DND-41 (cell line): ENCODE measurements around the gene PEMT.
A peak's percentile ranks its signal among the peaks of the same experiment; 100 is the strongest.

Experiments
- ATAC-seq: fragments of 200-7000 bp; cut with Tn5 transposase; 3 replicates; pipeline ENCODE4 v1.9.1; 2021; ENCODE audit warnings: low read depth; ENCODE audit not compliant: insufficient read depth
- DNase-seq: peaks from one replicate; pipeline ENCODE4 v3.0.0-alpha.2; 2020
- H2AFZ ChIP-seq: 2 replicates; pipeline ENCODE4 v1.6.0; 2012; ENCODE audit warnings: low read depth, low read length
- H3K27ac ChIP-seq: 2 replicates; pipeline ENCODE4 v1.5.1; 2012; ENCODE audit warnings: low read length, inconsistent platforms
- H3K27me3 ChIP-seq: fragments of 200-600 bp; sonication (generic); 2 replicates; pipeline ENCODE4 v1.6.0; 2012; ENCODE audit warnings: low read length, mild to moderate bottlenecking, inconsistent platforms; ENCODE audit not compliant: insufficient read depth, poor library complexity
- H3K36me3 ChIP-seq: 2 replicates; pipeline ENCODE4 v1.5.1; 2012; ENCODE audit warnings: low read length, inconsistent platforms; ENCODE audit not compliant: insufficient read depth
- H3K4me1 ChIP-seq: 2 replicates; pipeline ENCODE4 v1.5.1; 2012; ENCODE audit warnings: mild to moderate bottlenecking, low read length; ENCODE audit not compliant: insufficient read depth
- H3K4me2 ChIP-seq: 2 replicates; pipeline ENCODE4 v1.6.0; 2012; ENCODE audit warnings: mild to moderate bottlenecking, moderate library complexity, low read length, inconsistent platforms; ENCODE audit not compliant: insufficient read depth
- H3K4me3 ChIP-seq, 2 experiments: fragments of 200-600 bp in 1 of 2; shearing (Covaris generic) in 1 of 2; 2 replicates each; pipeline ENCODE4 v1.5.1; 2012 to 2016; ENCODE audit warnings: inconsistent platforms in 2 of 2, low read length in 2 of 2, mild to moderate bottlenecking in 2 of 2, low read depth in 1 of 2, moderate library complexity in 1 of 2
- H3K79me2 ChIP-seq: 2 replicates; pipeline ENCODE4 v1.6.0; 2012; ENCODE audit warnings: low read length, inconsistent platforms; ENCODE audit not compliant: insufficient read depth
- H3K9ac ChIP-seq: 2 replicates; pipeline ENCODE4 v1.6.0; 2012; ENCODE audit warnings: low read depth, mild to moderate bottlenecking, inconsistent platforms, low read length, moderate library complexity
- H3K9me3 ChIP-seq: 2 replicates; pipeline ENCODE4 v1.5.1; 2012; ENCODE audit warnings: low read length, moderate library complexity, mild to moderate bottlenecking, inconsistent platforms; ENCODE audit not compliant: insufficient read depth, severe bottlenecking
- H4K20me1 ChIP-seq: 2 replicates; pipeline ENCODE4 v1.6.0; 2012; ENCODE audit warnings: low read length; ENCODE audit not compliant: insufficient read depth
- EZH2 ChIP-seq: IDR thresholded peaks from 3 replicates; pipeline ENCODE4 v1.6.1; 2012; ENCODE audit warnings: borderline replicate concordance, low read depth, mild to moderate bottlenecking, moderate library complexity, low read length, inconsistent platforms; ENCODE audit not compliant: severe bottlenecking
- TF ChIP-seq, protein P1 (sequence below): IDR thresholded peaks from 2 replicates; pipeline ENCODE4 v1.5.1; 2012; ENCODE audit warnings: borderline replicate concordance, low read length, moderate library complexity, mild to moderate bottlenecking; ENCODE audit not compliant: poor library complexity, severe bottlenecking; ENCODE audit errors: extremely low read depth

PEMT gene

DNA sequence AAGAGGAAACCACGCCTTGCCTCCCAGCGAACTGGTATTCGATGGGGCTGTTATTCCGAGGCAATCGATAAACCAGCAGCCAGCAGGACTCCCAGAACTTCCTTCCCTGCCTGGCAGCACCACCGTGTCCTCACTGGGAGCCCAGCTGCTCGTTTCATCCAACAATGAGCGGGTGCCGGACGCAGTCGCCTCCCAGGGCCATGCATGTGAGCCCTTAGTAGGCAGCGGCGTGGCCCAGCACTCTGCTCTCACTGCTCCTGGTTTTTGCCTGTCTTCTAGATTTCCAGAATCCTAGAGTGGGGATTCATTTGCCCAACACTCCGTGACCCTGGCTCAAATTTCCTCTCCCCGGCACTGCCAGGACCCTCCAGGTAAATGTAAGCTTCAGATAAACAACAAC is 66.2 kb downstream of the PEMT start:
- H3K4me1 ChIP-seq: no peaks in the 10 kb centered on the region
- DNase-seq (no peak), ATAC-seq (no peak)
- no peak overlapping the region for H3K9ac ChIP-seq
- H3K27ac ChIP-seq: no peak overlapping the region
- no peak overlapping the region for H3K4me2 ChIP-seq
- TF ChIP-seq, protein P1, sequence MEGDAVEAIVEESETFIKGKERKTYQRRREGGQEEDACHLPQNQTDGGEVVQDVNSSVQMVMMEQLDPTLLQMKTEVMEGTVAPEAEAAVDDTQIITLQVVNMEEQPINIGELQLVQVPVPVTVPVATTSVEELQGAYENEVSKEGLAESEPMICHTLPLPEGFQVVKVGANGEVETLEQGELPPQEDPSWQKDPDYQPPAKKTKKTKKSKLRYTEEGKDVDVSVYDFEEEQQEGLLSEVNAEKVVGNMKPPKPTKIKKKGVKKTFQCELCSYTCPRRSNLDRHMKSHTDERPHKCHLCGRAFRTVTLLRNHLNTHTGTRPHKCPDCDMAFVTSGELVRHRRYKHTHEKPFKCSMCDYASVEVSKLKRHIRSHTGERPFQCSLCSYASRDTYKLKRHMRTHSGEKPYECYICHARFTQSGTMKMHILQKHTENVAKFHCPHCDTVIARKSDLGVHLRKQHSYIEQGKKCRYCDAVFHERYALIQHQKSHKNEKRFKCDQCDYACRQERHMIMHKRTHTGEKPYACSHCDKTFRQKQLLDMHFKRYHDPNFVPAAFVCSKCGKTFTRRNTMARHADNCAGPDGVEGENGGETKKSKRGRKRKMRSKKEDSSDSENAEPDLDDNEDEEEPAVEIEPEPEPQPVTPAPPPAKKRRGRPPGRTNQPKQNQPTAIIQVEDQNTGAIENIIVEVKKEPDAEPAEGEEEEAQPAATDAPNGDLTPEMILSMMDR: no peak
- no peak for TF ChIP-seq EZH2
- H4K20me1 ChIP-seq: peaks cover 16% of the 10 kb centered on the region; the same call in 1 of the 2 replicates
- H3K36me3 ChIP-seq: peaks cover 11% of the 10 kb centered on the region
- no peaks in the 10 kb centered on the region for H3K9me3 ChIP-seq
- H2AFZ ChIP-seq: no peak overlapping the region
- H3K79me2 ChIP-seq: no peaks in the 10 kb centered on the region; the same call in 1 of the 2 replicates
- no peak overlapping the region for H3K4me3 ChIP-seq
- H3K27me3 ChIP-seq: no peaks in the 10 kb centered on the region

DNA sequence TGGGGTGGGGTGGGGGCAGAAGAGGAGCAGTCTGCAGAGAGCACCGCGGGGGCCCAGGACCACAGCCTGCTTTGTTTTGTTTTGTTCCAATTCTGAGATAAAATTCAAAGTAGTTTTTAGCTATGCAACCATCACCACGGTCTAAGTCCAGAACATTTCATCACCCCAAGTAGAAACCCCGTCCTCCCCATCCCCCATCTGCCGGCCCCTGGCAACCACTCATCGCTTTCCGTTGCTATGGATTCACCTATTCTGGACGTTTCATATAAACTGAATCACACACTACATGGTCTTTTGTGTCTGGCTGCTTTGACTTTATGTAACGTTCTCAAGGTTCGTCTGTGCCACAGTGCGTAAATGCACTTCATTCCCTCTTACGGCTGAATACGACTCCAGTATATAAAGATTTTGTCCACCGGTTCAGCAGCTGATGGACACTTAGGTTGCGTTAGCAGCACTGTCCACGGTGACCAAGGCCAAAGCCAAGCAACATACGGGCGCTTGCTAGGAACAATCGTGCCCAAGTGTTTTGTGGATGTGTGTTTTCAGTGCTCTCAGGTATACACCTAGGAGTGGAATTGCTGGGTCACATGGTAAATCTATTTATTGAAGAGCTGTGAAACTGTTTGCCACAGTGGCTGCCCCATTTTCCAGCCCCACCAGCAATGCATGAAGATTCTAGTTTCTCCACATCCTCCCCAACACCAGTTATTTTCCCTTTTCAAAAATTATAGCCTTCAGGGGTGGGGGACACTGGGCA is 67.6 kb downstream of the PEMT start:
- no peaks in the 10 kb centered on the region for H3K79me2 ChIP-seq
- H2AFZ ChIP-seq: no peak overlapping the region
- H3K27me3 ChIP-seq: no peaks in the 10 kb centered on the region
- peaks cover 14% of the 10 kb centered on the region for H3K36me3 ChIP-seq
- no peak for TF ChIP-seq EZH2
- TF ChIP-seq, protein P1: no peak
- peaks cover 8% of the 10 kb centered on the region; the same call in 1 of the 2 replicates for H4K20me1 ChIP-seq
- no peak overlapping the region for H3K4me2 ChIP-seq
- no peak overlapping the region for H3K9ac ChIP-seq
- DNase-seq: no peak
- no peak for ATAC-seq
- H3K4me3 ChIP-seq: no peak overlapping the region
- no peak overlapping the region for H3K27ac ChIP-seq
- H3K4me1 ChIP-seq: no peaks in the 10 kb centered on the region
- no peaks in the 10 kb centered on the region for H3K9me3 ChIP-seq

DNA sequence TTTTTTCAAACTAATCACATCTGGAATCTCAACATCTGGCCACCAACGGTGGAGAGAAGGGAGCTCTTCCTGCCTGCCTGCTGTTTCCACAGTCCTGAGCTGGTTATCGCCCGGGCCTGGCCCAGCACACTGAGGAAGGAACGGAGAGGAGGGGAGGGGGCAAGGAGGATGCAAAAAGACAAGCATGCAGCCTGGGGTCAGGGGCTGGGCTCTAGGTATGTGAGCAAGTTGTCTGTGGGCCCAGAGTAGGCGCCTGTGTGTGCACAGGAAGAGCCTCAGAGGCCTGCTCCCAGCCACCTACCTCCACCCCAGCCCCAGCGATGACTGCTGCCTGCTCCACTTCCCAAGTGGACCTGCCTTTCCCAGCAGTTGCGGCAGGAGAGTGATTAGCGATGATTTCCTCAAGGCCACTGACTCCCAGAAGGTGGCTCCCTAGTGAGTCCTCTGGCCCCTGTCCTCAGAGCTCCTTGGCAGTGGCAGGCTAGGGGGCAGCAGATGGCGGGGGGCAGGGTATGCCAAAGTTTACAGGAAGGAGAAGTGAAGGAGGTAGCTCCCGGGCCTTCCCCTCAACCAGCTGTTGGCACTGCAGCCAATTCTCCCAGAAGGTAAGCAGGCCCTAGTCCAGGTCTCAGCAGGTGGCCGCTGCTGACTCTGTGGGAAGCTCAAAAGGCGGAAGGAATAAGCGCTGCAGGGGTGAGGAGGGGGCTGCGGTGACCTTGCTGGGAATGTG is 68.3 kb downstream of the PEMT start:
- H3K27ac ChIP-seq: no peak overlapping the region; the same call in 1 of the 2 replicates
- H3K9ac ChIP-seq: no peak overlapping the region
- ATAC-seq (0 out of 3 replicates have a peak, but pooled peaks have one; percentile 22), DNase-seq (no peak)
- 0 out of 2 replicates have a peak, but pooled peaks cover 8% of the 10 kb centered on the region for H4K20me1 ChIP-seq
- H3K4me2 ChIP-seq: no peak overlapping the region
- no peak overlapping the region for H2AFZ ChIP-seq
- TF ChIP-seq EZH2: no peak
- H3K9me3 ChIP-seq: no peaks in the 10 kb centered on the region
- H3K27me3 ChIP-seq: no peaks in the 10 kb centered on the region
- H3K4me3 ChIP-seq: no peak overlapping the region
- H3K4me1 ChIP-seq: no peaks in the 10 kb centered on the region
- H3K79me2 ChIP-seq: no peaks in the 10 kb centered on the region
- H3K36me3 ChIP-seq: peaks cover 17% of the 10 kb centered on the region

DNA sequence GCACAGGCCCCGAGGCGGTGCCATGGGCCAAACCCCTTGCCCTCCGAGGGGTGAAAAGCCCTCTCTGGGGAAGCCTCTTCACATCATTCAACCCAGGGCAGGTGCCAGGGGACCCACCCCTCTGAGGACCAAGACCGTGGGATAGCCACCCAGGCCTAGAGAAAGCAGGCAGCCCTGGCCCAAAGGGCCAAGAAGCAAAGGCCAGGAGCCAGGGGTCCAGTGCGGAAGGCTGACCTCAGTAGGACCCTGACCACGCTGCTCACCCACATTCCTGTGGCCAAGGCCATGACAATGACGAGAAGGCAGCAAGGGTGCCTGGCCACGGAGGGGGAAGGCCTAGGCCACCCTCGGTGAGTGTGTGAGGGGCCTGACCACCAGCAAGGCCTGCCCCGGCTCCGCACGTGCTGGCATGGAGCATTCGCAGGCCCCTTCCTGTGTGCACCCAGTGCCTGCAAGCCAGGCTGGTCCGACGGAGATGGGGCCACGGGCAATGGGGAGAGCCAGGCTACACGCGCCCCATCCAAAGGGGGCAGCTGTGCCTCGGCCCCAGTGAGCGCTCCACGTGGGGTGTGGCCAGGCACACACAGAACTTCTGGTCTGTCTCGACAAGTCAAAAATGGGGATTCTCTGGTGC is 70.8 kb downstream of the PEMT start:
- Histone ChIP-seq H3K9ac (no peak overlapping the region), H4K20me1 (0 out of 2 replicates have a peak, but pooled peaks cover 6% of the 10 kb centered on the region), H3K27ac (no peak overlapping the region), H3K4me3 (no peak overlapping the region), H3K4me1 (no peaks in the 10 kb centered on the region), H3K27me3 (no peaks in the 10 kb centered on the region), H3K4me2 (no peak overlapping the region), H2AFZ (no peak overlapping the region), H3K79me2 (no peaks in the 10 kb centered on the region), H3K36me3 (peaks cover 17% of the 10 kb centered on the region), H3K9me3 (no peaks in the 10 kb centered on the region)
- ATAC-seq (no peak), DNase-seq (no peak)
- TF ChIP-seq EZH2: no peak
- TF ChIP-seq, protein P1: no peak
